ENCODE measurements around the gene NAIF1. TPM values are rescaled to one million over a fixed set of nuclear protein-coding genes. Genes with fewer than 3 reads are reported as not detected.

The NAIF1 gene
- total RNA-seq, 1 experiment from 2014 or later: 12.4 TPM

DNA sequence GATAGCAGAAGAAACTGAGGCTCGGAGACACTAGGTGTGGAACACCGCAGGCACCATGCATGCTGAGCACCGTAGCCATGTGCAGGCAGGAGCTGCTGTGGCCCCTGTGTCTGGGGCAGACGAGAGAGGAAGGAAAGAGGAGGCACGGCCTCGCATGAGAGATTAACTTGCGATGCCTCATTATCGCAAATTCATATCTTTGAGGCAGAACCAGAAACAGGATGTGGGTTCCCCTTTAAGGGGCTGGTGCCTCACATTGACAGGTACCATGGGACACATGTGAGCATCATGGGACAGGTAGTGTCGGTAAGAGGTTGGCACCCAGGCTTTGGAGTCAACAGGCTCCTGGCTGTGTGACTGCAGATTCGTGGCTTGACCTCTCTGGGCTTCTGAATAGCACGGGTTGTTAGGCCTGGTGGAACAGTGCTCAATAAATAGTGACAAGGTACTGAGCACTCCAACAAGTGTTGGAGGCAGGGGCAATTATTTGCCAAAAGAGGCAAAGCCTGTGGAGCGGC, 40.8 kb downstream of the NAIF1 start:
- TF ChIP-seq FOXP1 (CRISPR knock-in tag; IDR thresholded peaks at IDR 0.05; ENCODE audit: borderline replicate concordance): no peak
- TF ChIP-seq, protein P1, sequence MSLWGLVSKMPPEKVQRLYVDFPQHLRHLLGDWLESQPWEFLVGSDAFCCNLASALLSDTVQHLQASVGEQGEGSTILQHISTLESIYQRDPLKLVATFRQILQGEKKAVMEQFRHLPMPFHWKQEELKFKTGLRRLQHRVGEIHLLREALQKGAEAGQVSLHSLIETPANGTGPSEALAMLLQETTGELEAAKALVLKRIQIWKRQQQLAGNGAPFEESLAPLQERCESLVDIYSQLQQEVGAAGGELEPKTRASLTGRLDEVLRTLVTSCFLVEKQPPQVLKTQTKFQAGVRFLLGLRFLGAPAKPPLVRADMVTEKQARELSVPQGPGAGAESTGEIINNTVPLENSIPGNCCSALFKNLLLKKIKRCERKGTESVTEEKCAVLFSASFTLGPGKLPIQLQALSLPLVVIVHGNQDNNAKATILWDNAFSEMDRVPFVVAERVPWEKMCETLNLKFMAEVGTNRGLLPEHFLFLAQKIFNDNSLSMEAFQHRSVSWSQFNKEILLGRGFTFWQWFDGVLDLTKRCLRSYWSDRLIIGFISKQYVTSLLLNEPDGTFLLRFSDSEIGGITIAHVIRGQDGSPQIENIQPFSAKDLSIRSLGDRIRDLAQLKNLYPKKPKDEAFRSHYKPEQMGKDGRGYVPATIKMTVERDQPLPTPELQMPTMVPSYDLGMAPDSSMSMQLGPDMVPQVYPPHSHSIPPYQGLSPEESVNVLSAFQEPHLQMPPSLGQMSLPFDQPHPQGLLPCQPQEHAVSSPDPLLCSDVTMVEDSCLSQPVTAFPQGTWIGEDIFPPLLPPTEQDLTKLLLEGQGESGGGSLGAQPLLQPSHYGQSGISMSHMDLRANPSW (CRISPR knock-in tag; conservative IDR thresholded peaks at IDR 0.05; ENCODE audit: low read depth): no peak
- TF ChIP-seq ZNF317 (CRISPR knock-in tag; IDR thresholded peaks at IDR 0.05; ENCODE audit: borderline replicate concordance, low read depth): no peak
- TF ChIP-seq NR1H2 (CRISPR knock-in tag; IDR thresholded peaks at IDR 0.05): no peak
- no peak for TF ChIP-seq ESRRA (CRISPR knock-in tag; IDR thresholded peaks at IDR 0.05; ENCODE audit: borderline replicate concordance)
- TF ChIP-seq, protein P2, sequence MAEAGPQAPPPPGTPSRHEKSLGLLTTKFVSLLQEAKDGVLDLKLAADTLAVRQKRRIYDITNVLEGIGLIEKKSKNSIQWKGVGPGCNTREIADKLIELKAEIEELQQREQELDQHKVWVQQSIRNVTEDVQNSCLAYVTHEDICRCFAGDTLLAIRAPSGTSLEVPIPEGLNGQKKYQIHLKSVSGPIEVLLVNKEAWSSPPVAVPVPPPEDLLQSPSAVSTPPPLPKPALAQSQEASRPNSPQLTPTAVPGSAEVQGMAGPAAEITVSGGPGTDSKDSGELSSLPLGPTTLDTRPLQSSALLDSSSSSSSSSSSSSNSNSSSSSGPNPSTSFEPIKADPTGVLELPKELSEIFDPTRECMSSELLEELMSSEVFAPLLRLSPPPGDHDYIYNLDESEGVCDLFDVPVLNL (CRISPR knock-in tag; IDR thresholded peaks at IDR 0.05; ENCODE audit: borderline replicate concordance, low read depth): no peak
- TF ChIP-seq, protein P3, sequence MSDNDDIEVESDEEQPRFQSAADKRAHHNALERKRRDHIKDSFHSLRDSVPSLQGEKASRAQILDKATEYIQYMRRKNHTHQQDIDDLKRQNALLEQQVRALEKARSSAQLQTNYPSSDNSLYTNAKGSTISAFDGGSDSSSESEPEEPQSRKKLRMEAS (CRISPR knock-in tag; IDR thresholded peaks at IDR 0.05): no peak
- no peak for TF ChIP-seq JAZF1 (CRISPR knock-in tag; IDR thresholded peaks at IDR 0.05)
- TF ChIP-seq, protein P4, sequence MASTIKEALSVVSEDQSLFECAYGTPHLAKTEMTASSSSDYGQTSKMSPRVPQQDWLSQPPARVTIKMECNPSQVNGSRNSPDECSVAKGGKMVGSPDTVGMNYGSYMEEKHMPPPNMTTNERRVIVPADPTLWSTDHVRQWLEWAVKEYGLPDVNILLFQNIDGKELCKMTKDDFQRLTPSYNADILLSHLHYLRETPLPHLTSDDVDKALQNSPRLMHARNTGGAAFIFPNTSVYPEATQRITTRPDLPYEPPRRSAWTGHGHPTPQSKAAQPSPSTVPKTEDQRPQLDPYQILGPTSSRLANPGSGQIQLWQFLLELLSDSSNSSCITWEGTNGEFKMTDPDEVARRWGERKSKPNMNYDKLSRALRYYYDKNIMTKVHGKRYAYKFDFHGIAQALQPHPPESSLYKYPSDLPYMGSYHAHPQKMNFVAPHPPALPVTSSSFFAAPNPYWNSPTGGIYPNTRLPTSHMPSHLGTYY (CRISPR knock-in tag; IDR thresholded peaks at IDR 0.05): no peak
- no peak for TF ChIP-seq ZNF219 (CRISPR knock-in tag; IDR thresholded peaks at IDR 0.05; ENCODE audit: borderline replicate concordance)
- TF ChIP-seq, protein P5, sequence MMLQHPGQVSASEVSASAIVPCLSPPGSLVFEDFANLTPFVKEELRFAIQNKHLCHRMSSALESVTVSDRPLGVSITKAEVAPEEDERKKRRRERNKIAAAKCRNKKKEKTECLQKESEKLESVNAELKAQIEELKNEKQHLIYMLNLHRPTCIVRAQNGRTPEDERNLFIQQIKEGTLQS (CRISPR knock-in tag; conservative IDR thresholded peaks at IDR 0.05): no peak
- TF ChIP-seq ZNF396 (CRISPR knock-in tag; IDR thresholded peaks at IDR 0.05; ENCODE audit: borderline replicate concordance): no peak
- TF ChIP-seq, protein P6, sequence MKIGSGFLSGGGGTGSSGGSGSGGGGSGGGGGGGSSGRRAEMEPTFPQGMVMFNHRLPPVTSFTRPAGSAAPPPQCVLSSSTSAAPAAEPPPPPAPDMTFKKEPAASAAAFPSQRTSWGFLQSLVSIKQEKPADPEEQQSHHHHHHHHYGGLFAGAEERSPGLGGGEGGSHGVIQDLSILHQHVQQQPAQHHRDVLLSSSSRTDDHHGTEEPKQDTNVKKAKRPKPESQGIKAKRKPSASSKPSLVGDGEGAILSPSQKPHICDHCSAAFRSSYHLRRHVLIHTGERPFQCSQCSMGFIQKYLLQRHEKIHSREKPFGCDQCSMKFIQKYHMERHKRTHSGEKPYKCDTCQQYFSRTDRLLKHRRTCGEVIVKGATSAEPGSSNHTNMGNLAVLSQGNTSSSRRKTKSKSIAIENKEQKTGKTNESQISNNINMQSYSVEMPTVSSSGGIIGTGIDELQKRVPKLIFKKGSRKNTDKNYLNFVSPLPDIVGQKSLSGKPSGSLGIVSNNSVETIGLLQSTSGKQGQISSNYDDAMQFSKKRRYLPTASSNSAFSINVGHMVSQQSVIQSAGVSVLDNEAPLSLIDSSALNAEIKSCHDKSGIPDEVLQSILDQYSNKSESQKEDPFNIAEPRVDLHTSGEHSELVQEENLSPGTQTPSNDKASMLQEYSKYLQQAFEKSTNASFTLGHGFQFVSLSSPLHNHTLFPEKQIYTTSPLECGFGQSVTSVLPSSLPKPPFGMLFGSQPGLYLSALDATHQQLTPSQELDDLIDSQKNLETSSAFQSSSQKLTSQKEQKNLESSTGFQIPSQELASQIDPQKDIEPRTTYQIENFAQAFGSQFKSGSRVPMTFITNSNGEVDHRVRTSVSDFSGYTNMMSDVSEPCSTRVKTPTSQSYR (CRISPR knock-in tag; IDR thresholded peaks at IDR 0.05): no peak
- TF ChIP-seq, protein P7, sequence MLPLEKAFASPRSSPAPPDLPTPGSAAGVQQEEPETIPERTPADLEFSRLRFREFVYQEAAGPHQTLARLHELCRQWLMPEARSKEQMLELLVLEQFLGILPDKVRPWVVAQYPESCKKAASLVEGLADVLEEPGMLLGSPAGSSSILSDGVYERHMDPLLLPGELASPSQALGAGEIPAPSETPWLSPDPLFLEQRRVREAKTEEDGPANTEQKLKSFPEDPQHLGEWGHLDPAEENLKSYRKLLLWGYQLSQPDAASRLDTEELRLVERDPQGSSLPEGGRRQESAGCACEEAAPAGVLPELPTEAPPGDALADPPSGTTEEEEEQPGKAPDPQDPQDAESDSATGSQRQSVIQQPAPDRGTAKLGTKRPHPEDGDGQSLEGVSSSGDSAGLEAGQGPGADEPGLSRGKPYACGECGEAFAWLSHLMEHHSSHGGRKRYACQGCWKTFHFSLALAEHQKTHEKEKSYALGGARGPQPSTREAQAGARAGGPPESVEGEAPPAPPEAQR (CRISPR knock-in tag; IDR thresholded peaks at IDR 0.05): no peak
- ChIA-PET POLR2A (interaction anchor here (1.7 kb wide), 1 partner anchor 46 kb away, joined by 3 read pairs; no protein-coding TSS in a partner anchor), CTCF (interaction anchor here (1.0 to 3.6 kb wide), 7 partner anchors 41 to 201 kb away, joined by 3 to 26 read pairs (median 5); partner anchors contain the start of genes NAIF1 and SLC25A25)
- H3K27ac Mint-ChIP-seq: no peak overlapping the region; the same call in 1 of the 2 replicates
- no peaks in the 10 kb centered on the region for H3K36me3 Mint-ChIP-seq
- DNase-seq (ENCODE audit: low spot score) (no peak), ATAC-seq (no peak)
- H3K9me3 Mint-ChIP-seq: no peaks in the 10 kb centered on the region
- no peaks in the 10 kb centered on the region for H3K27me3 Mint-ChIP-seq (ENCODE audit: low read depth)
- no peak overlapping the region for H3K4me3 Mint-ChIP-seq
- peaks cover 4% of the 10 kb centered on the region for H3K4me1 Mint-ChIP-seq
